ENCODE data around the gene IL1F10. TPM values are rescaled to one million over a fixed set of nuclear protein-coding genes. Genes with fewer than 3 reads are reported as not detected.

Gene IL1F10
- total RNA-seq, 1 donor from 2014 or later = not detected

- Histone ChIP-seq H3K36me3 (no peaks in the 10 kb centered on the region), H3K9me3 (no peaks in the 10 kb centered on the region), H3K4me1 (peaks cover 7% of the 10 kb centered on the region), H3K27me3 (no peaks in the 10 kb centered on the region), H3K27ac (no peak overlapping the region), H3K4me3 (no peak overlapping the region)
- ATAC-seq = no peak
- TF ChIP-seq CTCF (IDR thresholded peaks at IDR 0.05) = no peak
- DNase-seq = no peak
- intact Hi-C loops (cut with DNase I) = no loop called here
Measured at GRCh38 chr2:113076954-113077669, 9.3 kb downstream of the IL1F10 start.

GRCh38 chr2:113077921-113078320 is 10.2 kb downstream of the IL1F10 start:
- ATAC-seq = no peak
- Histone ChIP-seq H3K27me3 (no peaks in the 10 kb centered on the region), H3K36me3 (no peaks in the 10 kb centered on the region), H3K27ac (peak overlapping the region; percentile 17), H3K4me1 (peaks cover 7% of the 10 kb centered on the region), H3K9me3 (no peaks in the 10 kb centered on the region), H3K4me3 (no peak overlapping the region)
- DNase-seq = no peak
- intact Hi-C loops (cut with DNase I) = no loop called here
- no peak for TF ChIP-seq CTCF (IDR thresholded peaks at IDR 0.05)

GRCh38 chr2:113078350-113078839 is 10.6 kb downstream of the IL1F10 start:
- H3K9me3 ChIP-seq = no peaks in the 10 kb centered on the region
- TF ChIP-seq CTCF (IDR thresholded peaks at IDR 0.05) = no peak
- no peaks in the 10 kb centered on the region for H3K27me3 ChIP-seq
- H3K4me3 ChIP-seq = no peak overlapping the region
- peak overlapping the region; percentile 17 for H3K27ac ChIP-seq
- ATAC-seq = peak; percentile 61
- peaks cover 7% of the 10 kb centered on the region for H3K4me1 ChIP-seq
- intact Hi-C loops (cut with DNase I) = no loop called here
- no peak for DNase-seq
- no peaks in the 10 kb centered on the region for H3K36me3 ChIP-seq

- DNase-seq = no peak
- Histone ChIP-seq H3K4me1 (peaks cover 7% of the 10 kb centered on the region), H3K4me3 (no peak overlapping the region), H3K27ac (peak overlapping the region; percentile 11), H3K36me3 (no peaks in the 10 kb centered on the region), H3K9me3 (no peaks in the 10 kb centered on the region), H3K27me3 (no peaks in the 10 kb centered on the region)
- no peak for ATAC-seq
- intact Hi-C loops (cut with DNase I) = no loop called here
- no peak for TF ChIP-seq CTCF (IDR thresholded peaks at IDR 0.05)
Measured at GRCh38 chr2:113079131-113079530, 11.4 kb downstream of the IL1F10 start.

- ATAC-seq (peak; percentile 72), DNase-seq (no peak)
- intact Hi-C loops (cut with DNase I) = no loop called here
- Histone ChIP-seq H3K9me3 (no peaks in the 10 kb centered on the region), H3K27me3 (no peaks in the 10 kb centered on the region), H3K4me1 (peaks cover 7% of the 10 kb centered on the region), H3K36me3 (no peaks in the 10 kb centered on the region), H3K4me3 (no peak overlapping the region), H3K27ac (no peak overlapping the region)
- TF ChIP-seq CTCF (IDR thresholded peaks at IDR 0.05) = peak; percentile 57
Measured at GRCh38 chr2:113080134-113080533, 12.4 kb downstream of the IL1F10 start.

Measured in upper lobe of right lung (tissue), 1 donor.